Ishikawa (cell line): ENCODE results near the gene LNPEP.

Experiments used
- CEBPB ChIP-seq: IDR thresholded peaks from 2 replicates; pipeline ENCODE4 v1.6.1; 2012
- EGR1 ChIP-seq: IDR thresholded peaks from 2 replicates; pipeline ENCODE4 v1.6.1; 2012
- EP300 ChIP-seq: IDR thresholded peaks from 2 replicates; pipeline ENCODE4 v1.6.1; 2012; ENCODE audit warnings: borderline replicate concordance
- NFIC ChIP-seq: IDR thresholded peaks from 2 replicates; pipeline ENCODE4 v1.6.1; 2012
- TAF1 ChIP-seq: IDR thresholded peaks from 2 replicates; pipeline ENCODE4 v1.6.1; 2012; ENCODE audit warnings: low read depth, mild to moderate bottlenecking
- TEAD4 ChIP-seq: IDR thresholded peaks from 2 replicates; pipeline ENCODE4 v1.6.1; 2012
- ZBTB7A ChIP-seq: IDR thresholded peaks from 2 replicates; pipeline ENCODE4 v1.6.1; 2012; ENCODE audit warnings: low read depth
- TF ChIP-seq, protein P1 (sequence below): IDR thresholded peaks from 2 replicates; pipeline ENCODE4 v1.6.1; 2012; ENCODE audit warnings: low read depth, mild to moderate bottlenecking
- TF ChIP-seq, protein P2 (sequence below): IDR thresholded peaks from 2 replicates; pipeline ENCODE4 v1.6.1; 2012
- TF ChIP-seq, protein P3 (sequence below): IDR thresholded peaks from 2 replicates; pipeline ENCODE4 v1.6.1; 2012

DNA sequence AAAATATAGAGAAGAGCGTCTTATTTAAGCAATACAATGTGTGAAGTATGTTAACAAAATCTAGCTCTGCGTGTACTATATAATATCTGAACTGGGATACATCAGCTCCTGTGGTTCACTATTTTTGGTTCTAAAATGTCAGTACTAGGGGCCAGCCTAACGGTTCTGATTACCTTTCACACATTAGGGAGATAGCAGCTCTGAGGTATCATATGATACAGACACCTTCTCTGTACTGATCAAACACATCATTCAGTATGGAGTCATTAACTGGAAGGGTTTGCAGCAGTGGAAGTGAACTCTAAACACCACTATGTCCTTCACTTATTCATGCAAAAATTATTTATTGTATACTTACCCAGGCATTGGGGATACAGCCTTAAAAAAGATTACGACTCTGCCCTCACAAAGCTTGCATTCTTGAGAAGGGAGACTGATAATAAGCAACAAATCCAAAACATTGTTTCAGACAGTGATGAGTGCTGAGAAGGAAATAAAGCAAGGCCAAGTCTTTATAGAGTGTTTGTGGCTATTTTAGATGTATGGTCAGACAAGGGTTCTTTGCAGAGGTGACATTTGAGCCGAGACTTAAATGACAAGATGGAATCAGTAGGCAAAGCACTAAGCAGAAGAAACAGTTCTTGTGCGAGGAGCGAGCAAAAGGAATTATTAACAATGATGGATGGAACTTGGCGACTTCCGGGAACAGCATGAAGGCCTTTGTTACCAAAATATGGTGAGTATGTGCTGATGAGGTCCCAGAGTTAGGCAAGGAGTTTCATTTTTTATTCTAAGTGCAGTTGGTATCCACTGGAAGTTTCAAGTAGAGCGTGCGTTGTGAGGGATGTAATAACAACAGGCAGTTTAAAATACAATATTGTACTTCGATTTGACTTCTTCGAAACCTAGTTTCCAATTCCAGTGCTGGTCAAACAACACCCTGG is 1.8 kb upstream of the LNPEP start:
- no peak for TF ChIP-seq CEBPB
- no peak for TF ChIP-seq EGR1
- no peak for TF ChIP-seq TEAD4
- no peak for TF ChIP-seq EP300
- no peak for TF ChIP-seq NFIC
- TF ChIP-seq, protein P1, sequence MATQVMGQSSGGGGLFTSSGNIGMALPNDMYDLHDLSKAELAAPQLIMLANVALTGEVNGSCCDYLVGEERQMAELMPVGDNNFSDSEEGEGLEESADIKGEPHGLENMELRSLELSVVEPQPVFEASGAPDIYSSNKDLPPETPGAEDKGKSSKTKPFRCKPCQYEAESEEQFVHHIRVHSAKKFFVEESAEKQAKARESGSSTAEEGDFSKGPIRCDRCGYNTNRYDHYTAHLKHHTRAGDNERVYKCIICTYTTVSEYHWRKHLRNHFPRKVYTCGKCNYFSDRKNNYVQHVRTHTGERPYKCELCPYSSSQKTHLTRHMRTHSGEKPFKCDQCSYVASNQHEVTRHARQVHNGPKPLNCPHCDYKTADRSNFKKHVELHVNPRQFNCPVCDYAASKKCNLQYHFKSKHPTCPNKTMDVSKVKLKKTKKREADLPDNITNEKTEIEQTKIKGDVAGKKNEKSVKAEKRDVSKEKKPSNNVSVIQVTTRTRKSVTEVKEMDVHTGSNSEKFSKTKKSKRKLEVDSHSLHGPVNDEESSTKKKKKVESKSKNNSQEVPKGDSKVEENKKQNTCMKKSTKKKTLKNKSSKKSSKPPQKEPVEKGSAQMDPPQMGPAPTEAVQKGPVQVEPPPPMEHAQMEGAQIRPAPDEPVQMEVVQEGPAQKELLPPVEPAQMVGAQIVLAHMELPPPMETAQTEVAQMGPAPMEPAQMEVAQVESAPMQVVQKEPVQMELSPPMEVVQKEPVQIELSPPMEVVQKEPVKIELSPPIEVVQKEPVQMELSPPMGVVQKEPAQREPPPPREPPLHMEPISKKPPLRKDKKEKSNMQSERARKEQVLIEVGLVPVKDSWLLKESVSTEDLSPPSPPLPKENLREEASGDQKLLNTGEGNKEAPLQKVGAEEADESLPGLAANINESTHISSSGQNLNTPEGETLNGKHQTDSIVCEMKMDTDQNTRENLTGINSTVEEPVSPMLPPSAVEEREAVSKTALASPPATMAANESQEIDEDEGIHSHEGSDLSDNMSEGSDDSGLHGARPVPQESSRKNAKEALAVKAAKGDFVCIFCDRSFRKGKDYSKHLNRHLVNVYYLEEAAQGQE = no peak
- TF ChIP-seq, protein P2, sequence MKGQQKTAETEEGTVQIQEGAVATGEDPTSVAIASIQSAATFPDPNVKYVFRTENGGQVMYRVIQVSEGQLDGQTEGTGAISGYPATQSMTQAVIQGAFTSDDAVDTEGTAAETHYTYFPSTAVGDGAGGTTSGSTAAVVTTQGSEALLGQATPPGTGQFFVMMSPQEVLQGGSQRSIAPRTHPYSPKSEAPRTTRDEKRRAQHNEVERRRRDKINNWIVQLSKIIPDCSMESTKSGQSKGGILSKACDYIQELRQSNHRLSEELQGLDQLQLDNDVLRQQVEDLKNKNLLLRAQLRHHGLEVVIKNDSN = no peak
- TF ChIP-seq ZBTB7A = no peak
- no peak for TF ChIP-seq TAF1
- TF ChIP-seq, protein P3, sequence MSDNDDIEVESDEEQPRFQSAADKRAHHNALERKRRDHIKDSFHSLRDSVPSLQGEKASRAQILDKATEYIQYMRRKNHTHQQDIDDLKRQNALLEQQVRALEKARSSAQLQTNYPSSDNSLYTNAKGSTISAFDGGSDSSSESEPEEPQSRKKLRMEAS = no peak
